K562 (cell line): ENCODE measurements around the gene RIIAD1. TPM values are rescaled to one million over a fixed set of nuclear protein-coding genes. Genes with fewer than 3 reads are reported as not detected.

Experiments used
- HMGN3 ChIP-seq: IDR thresholded peaks from 2 replicates; pipeline ENCODE4 v1.6.1; 2011; ENCODE audit warnings: borderline replicate concordance, low read depth, mild to moderate bottlenecking, mixed read lengths, low read length; ENCODE audit not compliant: insufficient read length; ENCODE audit errors: extremely low read depth
- ILF3 ChIP-seq: fragments of 450-650 bp; IDR thresholded peaks from 2 replicates; pipeline ENCODE4 v1.6.1; 2018; ENCODE audit warnings: antibody characterized with exemption, mild to moderate bottlenecking, moderate library complexity, borderline replicate concordance
- ZNF3 ChIP-seq: fragments of 250-450 bp; sonication (Bioruptor Pico); IDR thresholded peaks from 2 replicates; pipeline ENCODE4 v1.5.0; 2021; ENCODE audit warnings: mild to moderate bottlenecking, moderate library complexity
- ZNF644 ChIP-seq: fragments of 200-800 bp; sonication (Bioruptor generic); IDR thresholded peaks from 2 replicates; pipeline ENCODE4 v1.6.1; 2016; ENCODE audit warnings: low read depth, missing genetic modification characterization, missing compliant biosample characterization
- ZNF707 ChIP-seq: fragments of 250-450 bp; sonication (Bioruptor Pico); conservative IDR thresholded peaks from 2 replicates; pipeline ENCODE4 v1.8.0; 2022; ENCODE audit warnings: inconsistent platforms, mild to moderate bottlenecking, moderate library complexity
- ZNF79 ChIP-seq: fragments of 250-450 bp; sonication (Bioruptor Pico); IDR thresholded peaks from 2 replicates; pipeline ENCODE4 v1.4.0; 2020; ENCODE audit warnings: low read depth, mild to moderate bottlenecking, moderate library complexity
- polyA plus RNA-seq, 8 experiments: library from polyadenylated mRNA; depleted of rRNA in 4 of 8; stranded (reverse) in 5 of 8; unstranded in 3 of 8; fragments of >200 nt; fragmentation: Nextera tagmentation in 2 of 8; fragmentation: Illumina TruSeq in 1 of 8; extraction: Ambion mirVana in 2 of 8; extraction: Trizol in 1 of 8; gene quantifications; 2 replicates each; pipeline versions ENCODE4 v1.2.1 to v1.2.3, GENCODE V29; 2011 to 2014; ENCODE audit warnings: inconsistent platforms in 1 of 8, missing spikeins in 1 of 8
- total RNA-seq, 7 experiments: library from RNA; depleted of rRNA in 6 of 7; stranded (reverse); fragments of >200 nt in 6 of 7; fragmentation: Illumina TruSeq in 2 of 7; extraction: Trizol in 2 of 7; gene quantifications; 2 replicates each; pipeline versions ENCODE4 v1.2.1 to v1.2.3, GENCODE V29; 2011 to 2021; ENCODE audit warnings: low replicate concordance in 1 of 7
- TF ChIP-seq, protein P1 (sequence below), 2 experiments: fragments of 450-650 bp; IDR thresholded peaks; 2 replicates each; pipeline ENCODE4 v1.6.1; 2016; ENCODE audit warnings: mild to moderate bottlenecking in 2 of 2, borderline replicate concordance in 1 of 2, low read depth in 1 of 2, moderate library complexity in 1 of 2
- TF ChIP-seq, protein P2 (sequence below): fragments of 450-650 bp; formaldehyde crosslinking; IDR thresholded peaks from 2 replicates; pipeline ENCODE4 v1.4.0; 2022; ENCODE audit warnings: missing genetic modification characterization
- TF ChIP-seq, protein P3 (sequence below), 3 experiments: fragments of 200-800 bp in 1 of 3; fragments of 250-450 bp in 1 of 3; fragments of 450-650 bp in 1 of 3; sonication (Bioruptor Pico) in 1 of 3; sonication (Bioruptor generic) in 1 of 3; formaldehyde crosslinking in 1 of 3; IDR thresholded peaks; 2 replicates each; pipeline versions ENCODE4 v1.6.1 to v1.8.0; 2016 to 2022; ENCODE audit warnings: mild to moderate bottlenecking in 2 of 3, missing genetic modification characterization in 2 of 3, missing compliant biosample characterization in 1 of 3, moderate library complexity in 1 of 3
- TF ChIP-seq, protein P4 (sequence below): fragments of 250-450 bp; sonication (Bioruptor Pico); IDR thresholded peaks from 2 replicates; pipeline ENCODE4 v1.5.0; 2021

RIIAD1 gene
- total and polyA plus RNA-seq, 9 of the 15 experiments (the other 6 are each of a cell fraction or from before 2014, with no cell fraction given): not detected

DNA sequence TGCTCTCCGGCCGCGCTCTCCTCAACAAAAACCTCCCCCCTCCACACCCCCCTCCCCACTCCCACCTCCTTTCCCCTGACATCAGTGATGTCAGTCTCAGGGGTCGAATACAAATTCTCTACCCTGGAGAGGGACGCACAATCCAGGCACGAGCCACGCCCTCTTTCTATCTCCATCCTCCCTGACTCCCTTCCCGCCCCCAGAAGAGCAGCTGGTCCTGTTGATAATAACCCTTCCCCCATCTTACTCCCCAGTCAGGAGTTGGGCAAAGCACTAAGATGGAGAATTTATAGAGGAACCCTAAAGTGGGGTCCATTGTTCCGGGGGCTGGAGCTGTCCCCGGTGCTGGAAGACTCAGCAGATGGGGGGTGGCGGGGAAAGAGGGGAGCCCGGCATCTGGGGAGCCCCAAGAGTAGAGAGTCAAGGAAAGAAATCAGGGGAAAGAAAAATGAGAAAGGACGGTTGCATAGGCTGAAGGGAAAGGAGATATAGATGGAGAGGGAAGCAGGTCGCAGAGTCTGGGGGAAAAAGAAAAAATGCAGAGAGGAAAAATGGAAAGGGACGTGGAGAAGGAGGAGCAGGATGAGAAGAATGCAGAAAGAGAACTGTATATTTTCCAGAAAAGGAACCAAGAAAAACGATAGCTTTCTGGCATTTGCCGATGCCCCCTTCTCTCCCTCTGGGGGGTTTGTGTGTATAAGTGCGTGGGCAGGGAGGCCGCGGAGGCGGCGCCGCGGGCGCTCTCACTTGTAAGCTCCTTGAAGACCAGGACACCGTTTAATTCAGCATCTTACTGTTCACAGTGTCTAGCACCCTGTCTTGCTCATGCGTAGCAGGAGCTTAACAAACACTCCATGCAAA is 4.3 kb upstream of the RIIAD1 start, which contains the start of gene CELF3 (continued):
- TF ChIP-seq, protein P1, sequence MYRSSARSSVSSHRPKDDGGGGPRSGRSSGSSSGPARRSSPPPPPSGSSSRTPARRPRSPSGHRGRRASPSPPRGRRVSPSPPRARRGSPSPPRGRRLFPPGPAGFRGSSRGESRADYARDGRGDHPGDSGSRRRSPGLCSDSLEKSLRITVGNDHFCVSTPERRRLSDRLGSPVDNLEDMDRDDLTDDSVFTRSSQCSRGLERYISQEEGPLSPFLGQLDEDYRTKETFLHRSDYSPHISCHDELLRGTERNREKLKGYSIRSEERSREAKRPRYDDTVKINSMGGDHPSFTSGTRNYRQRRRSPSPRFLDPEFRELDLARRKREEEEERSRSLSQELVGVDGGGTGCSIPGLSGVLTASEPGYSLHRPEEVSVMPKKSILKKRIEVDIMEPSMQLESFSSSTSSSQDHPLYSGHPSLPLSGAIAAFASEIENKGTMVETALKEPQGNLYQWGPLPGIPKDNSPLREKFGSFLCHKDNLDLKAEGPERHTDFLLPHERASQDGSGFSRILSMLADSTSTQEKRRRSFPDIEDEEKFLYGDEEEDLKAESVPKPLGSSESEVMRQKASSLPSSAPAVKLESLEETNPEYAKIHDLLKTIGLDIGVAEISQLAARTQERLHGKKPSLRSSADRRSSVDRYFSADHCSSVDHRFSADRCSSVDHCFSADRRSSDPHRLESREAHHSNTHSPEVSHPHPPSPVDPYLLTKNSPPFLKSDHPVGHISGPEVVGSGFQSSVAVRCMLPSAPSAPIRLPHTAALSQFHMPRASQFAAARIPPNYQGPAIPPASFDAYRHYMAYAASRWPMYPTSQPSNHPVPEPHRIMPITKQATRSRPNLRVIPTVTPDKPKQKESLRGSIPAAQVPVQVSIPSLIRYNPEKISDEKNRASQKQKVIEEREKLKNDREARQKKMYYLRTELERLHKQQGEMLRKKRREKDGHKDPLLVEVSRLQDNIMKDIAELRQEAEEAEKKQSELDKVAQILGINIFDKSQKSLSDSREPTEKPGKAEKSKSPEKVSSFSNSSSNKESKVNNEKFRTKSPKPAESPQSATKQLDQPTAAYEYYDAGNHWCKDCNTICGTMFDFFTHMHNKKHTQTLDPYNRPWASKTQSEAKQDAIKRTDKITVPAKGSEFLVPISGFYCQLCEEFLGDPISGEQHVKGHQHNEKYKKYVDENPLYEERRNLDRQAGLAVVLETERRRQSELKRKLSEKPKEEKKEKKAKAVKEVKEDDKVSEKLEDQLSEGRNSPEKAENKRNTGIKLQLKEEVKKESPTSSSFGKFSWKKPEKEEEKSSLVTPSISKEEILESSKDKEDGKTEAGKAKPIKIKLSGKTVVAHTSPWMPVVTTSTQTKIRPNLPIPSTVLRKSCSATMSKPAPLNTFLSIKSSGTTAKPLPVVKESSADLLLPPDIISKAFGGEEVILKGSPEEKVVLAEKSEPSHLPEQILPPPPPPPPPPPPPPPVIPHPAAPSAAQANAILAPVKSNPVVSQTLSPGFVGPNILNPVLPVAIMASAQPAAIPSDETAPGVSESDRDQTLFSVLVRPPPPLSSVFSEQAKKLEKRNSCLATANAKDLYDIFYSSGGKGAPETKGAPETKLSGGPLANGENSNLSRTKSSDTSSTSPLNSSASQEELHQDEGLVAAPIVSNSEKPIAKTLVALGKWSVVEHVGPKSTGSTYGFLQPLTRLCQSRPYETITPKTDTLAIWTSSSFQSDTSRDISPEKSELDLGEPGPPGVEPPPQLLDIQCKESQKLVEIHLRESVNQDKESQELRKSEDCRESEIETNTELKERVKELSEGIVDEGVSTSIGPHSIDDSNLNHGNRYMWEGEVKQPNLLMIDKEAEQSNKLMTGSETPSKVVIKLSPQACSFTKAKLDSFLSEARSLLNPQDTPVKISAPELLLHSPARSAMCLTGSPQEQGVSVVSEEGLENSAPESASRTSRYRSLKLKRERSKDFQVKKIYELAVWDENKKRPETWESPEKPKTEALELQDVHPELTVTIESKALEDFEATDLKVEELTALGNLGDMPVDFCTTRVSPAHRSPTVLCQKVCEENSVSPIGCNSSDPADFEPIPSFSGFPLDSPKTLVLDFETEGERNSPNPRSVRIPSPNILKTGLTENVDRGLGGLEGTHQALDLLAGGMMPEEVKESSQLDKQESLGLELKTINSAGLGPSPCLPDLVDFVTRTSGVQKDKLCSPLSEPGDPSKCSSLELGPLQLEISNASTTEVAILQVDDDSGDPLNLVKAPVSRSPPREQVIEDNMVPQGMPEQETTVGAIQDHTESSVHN (IDR thresholded peaks at IDR 0.05; ENCODE audit: borderline replicate concordance in 1 of 2, low read depth in 1 of 2): no peak
- TF ChIP-seq, protein P2, sequence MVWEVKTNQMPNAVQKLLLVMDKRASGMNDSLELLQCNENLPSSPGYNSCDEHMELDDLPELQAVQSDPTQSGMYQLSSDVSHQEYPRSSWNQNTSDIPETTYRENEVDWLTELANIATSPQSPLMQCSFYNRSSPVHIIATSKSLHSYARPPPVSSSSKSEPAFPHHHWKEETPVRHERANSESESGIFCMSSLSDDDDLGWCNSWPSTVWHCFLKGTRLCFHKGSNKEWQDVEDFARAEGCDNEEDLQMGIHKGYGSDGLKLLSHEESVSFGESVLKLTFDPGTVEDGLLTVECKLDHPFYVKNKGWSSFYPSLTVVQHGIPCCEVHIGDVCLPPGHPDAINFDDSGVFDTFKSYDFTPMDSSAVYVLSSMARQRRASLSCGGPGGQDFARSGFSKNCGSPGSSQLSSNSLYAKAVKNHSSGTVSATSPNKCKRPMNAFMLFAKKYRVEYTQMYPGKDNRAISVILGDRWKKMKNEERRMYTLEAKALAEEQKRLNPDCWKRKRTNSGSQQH (CRISPR knock-in tag): no peak
- TF ChIP-seq ZNF644 (tag) (no peak), HMGN3 (no peak), ZNF3 (CRISPR knock-in tag) (no peak), ZNF707 (CRISPR knock-in tag) (no peak), ZNF79 (CRISPR knock-in tag) (no peak), ILF3 (no peak)
- TF ChIP-seq, protein P3, sequence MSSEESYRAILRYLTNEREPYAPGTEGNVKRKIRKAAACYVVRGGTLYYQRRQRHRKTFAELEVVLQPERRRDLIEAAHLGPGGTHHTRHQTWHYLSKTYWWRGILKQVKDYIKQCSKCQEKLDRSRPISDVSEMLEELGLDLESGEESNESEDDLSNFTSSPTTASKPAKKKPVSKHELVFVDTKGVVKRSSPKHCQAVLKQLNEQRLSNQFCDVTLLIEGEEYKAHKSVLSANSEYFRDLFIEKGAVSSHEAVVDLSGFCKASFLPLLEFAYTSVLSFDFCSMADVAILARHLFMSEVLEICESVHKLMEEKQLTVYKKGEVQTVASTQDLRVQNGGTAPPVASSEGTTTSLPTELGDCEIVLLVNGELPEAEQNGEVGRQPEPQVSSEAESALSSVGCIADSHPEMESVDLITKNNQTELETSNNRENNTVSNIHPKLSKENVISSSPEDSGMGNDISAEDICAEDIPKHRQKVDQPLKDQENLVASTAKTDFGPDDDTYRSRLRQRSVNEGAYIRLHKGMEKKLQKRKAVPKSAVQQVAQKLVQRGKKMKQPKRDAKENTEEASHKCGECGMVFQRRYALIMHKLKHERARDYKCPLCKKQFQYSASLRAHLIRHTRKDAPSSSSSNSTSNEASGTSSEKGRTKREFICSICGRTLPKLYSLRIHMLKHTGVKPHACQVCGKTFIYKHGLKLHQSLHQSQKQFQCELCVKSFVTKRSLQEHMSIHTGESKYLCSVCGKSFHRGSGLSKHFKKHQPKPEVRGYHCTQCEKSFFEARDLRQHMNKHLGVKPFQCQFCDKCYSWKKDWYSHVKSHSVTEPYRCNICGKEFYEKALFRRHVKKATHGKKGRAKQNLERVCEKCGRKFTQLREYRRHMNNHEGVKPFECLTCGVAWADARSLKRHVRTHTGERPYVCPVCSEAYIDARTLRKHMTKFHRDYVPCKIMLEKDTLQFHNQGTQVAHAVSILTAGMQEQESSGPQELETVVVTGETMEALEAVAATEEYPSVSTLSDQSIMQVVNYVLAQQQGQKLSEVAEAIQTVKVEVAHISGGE (CRISPR knock-in tag; IDR thresholded peaks at IDR 0.05): no peak
- TF ChIP-seq, protein P4, sequence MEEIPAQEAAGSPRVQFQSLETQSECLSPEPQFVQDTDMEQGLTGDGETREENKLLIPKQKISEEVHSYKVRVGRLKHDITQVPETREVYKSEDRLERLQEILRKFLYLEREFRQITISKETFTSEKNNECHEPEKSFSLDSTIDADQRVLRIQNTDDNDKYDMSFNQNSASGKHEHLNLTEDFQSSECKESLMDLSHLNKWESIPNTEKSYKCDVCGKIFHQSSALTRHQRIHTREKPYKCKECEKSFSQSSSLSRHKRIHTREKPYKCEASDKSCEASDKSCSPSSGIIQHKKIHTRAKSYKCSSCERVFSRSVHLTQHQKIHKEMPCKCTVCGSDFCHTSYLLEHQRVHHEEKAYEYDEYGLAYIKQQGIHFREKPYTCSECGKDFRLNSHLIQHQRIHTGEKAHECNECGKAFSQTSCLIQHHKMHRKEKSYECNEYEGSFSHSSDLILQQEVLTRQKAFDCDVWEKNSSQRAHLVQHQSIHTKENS (CRISPR knock-in tag): no peak
